OCI-LY3 (cell line): ENCODE data around the gene RUNX3.

ENCODE experiments used
- CTCF ChIP-seq: fragments of 200-600, 300-600 bp; sonication (generic); IDR thresholded peaks from 2 replicates; pipeline ENCODE4 v1.5.1; 2014; ENCODE audit warnings: antibody characterized with exemption, low read length, low read depth
- EZH2phosphoT487 ChIP-seq: fragments of 200-600 bp; shearing (Covaris generic); IDR thresholded peaks from 2 replicates; pipeline ENCODE4 v1.6.1; 2018; ENCODE audit warnings: antibody characterized with exemption, mixed run types, low read depth

GRCh38 chr1:24929398-24930259 lies 447 bp downstream of the RUNX3 start:
- TF ChIP-seq CTCF = no peak
- no peak for TF ChIP-seq EZH2phosphoT487
